Measurements from ENCODE around the gene ERF. TPM values are rescaled to one million over a fixed set of nuclear protein-coding genes. Genes with fewer than 3 reads are reported as not detected.

The ERF gene
- total RNA-seq, 2 donors from 2014 or later = 106 to 138 TPM

DNA sequence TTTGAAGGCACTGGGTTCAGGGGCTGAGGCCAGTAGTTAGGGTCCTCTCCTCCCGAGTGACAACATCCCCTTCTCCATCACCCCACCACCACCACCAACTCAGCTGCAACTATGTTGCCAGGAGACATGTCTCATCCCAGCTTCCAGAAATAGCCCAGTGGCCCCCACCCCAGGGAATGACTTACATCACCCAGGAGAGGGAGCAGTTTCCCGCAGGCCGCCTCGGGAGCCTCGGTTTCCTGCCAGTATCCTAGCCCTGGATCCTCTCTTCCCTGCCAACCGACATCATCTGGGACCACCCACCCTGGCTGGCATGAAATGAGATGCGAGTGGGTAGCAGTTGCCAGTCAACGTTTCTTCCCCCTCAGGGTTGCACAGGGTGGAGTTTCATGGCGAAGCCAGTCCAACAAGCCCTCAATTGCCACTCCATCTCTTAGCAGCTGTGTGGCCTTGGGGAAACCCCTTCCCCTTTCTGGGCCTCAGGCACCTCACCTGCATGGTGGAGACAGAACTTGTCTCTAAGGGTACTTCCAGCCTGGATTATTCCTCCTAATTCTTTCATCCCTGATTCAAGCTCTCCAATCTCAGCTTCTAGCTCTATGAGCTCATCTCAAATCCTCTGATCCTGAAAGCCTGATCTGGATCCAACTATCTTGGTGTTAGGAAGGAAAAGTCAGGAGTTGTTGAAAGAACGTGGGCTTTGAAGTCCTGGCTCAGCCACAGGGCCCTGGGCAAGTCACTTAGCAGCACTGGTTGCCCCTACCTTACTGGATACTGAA is 8.6 kb downstream of the ERF start:
- H3K4me3 ChIP-seq (ENCODE audit: low read length) = no peak overlapping the region
- no peak overlapping the region for H3K9ac ChIP-seq (ENCODE audit: extremely low read depth, low read length, poor library complexity, severe bottlenecking)
- no peaks in the 10 kb centered on the region for H3K9me3 Mint-ChIP-seq
- WGBS, 2 experiments (ENCODE audit: insufficient coverage in 1 of 2, insufficient read length in 1 of 2) = 58 to 74% methylated on average over 6 to 10 of the region's 10 CpGs
- H3K36me3 Mint-ChIP-seq (ENCODE audit: low read depth) = peaks cover 9% of the 10 kb centered on the region
- H3K4me1 Mint-ChIP-seq = peaks cover 10% of the 10 kb centered on the region
- TF ChIP-seq, protein P1, sequence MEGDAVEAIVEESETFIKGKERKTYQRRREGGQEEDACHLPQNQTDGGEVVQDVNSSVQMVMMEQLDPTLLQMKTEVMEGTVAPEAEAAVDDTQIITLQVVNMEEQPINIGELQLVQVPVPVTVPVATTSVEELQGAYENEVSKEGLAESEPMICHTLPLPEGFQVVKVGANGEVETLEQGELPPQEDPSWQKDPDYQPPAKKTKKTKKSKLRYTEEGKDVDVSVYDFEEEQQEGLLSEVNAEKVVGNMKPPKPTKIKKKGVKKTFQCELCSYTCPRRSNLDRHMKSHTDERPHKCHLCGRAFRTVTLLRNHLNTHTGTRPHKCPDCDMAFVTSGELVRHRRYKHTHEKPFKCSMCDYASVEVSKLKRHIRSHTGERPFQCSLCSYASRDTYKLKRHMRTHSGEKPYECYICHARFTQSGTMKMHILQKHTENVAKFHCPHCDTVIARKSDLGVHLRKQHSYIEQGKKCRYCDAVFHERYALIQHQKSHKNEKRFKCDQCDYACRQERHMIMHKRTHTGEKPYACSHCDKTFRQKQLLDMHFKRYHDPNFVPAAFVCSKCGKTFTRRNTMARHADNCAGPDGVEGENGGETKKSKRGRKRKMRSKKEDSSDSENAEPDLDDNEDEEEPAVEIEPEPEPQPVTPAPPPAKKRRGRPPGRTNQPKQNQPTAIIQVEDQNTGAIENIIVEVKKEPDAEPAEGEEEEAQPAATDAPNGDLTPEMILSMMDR (conservative IDR thresholded peaks at IDR 0.05) = peak; percentile 70
- no peaks in the 10 kb centered on the region for H3K9me3 ChIP-seq (ENCODE audit: control insufficient read depth, low read length)
- no peaks in the 10 kb centered on the region for H3K27me3 ChIP-seq (ENCODE audit: control insufficient read depth, insufficient read depth, low read length, poor library complexity, severe bottlenecking)
- H3K36me3 ChIP-seq (ENCODE audit: control insufficient read depth, insufficient read depth, low read length) = peaks cover 15% of the 10 kb centered on the region
- H3K4me3 Mint-ChIP-seq = no peak overlapping the region
- no peak overlapping the region for H3K27ac ChIP-seq (ENCODE audit: low read depth, low read length)
- peak overlapping the region; percentile 27 for H3K27ac Mint-ChIP-seq
- peak; percentile 81 for DNase-seq
- H3K27me3 Mint-ChIP-seq (ENCODE audit: insufficient read depth) = no peaks in the 10 kb centered on the region
- H3K4me1 ChIP-seq (ENCODE audit: control insufficient read depth, insufficient read depth, low read length) = no peaks in the 10 kb centered on the region

DNA sequence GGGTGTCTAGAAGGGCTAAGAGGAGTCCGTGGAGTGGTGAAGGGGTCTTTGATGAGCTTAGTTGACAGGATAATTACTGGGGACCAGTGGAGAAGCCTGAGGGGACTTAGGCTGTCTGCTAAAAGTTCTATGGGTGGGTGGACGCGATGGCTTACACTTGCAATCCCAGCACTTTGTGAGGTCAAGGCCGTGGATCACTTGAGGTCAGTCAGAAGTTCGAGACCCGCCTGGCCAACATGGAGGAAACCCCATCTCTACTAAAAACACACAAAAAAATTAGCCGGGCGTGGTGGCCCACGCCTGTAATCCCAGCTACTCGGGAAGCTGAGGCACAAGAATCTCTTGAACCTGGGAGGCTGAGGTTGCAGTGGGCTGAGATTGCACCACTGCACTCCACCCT is 9.7 kb downstream of the ERF start:
- no peaks in the 10 kb centered on the region for H3K4me1 ChIP-seq (ENCODE audit: control insufficient read depth, insufficient read depth, low read length)
- H3K9me3 Mint-ChIP-seq = no peaks in the 10 kb centered on the region
- peaks cover 12% of the 10 kb centered on the region for H3K36me3 ChIP-seq (ENCODE audit: control insufficient read depth, insufficient read depth, low read length)
- H3K4me3 ChIP-seq (ENCODE audit: low read length) = no peak overlapping the region
- peaks cover 17% of the 10 kb centered on the region for H3K4me1 Mint-ChIP-seq
- H3K27ac ChIP-seq (ENCODE audit: low read depth, low read length) = no peak overlapping the region
- 93 to 95% methylated on average over 9 to 10 of the region's 10 CpGs for WGBS, 2 experiments (ENCODE audit: insufficient coverage in 1 of 2, insufficient read length in 1 of 2)
- no peak for DNase-seq
- TF ChIP-seq, protein P1 (conservative IDR thresholded peaks at IDR 0.05) = no peak
- peak overlapping the region; percentile 84 for H3K27ac Mint-ChIP-seq
- H3K9ac ChIP-seq (ENCODE audit: extremely low read depth, low read length, poor library complexity, severe bottlenecking) = no peak overlapping the region
- H3K36me3 Mint-ChIP-seq (ENCODE audit: low read depth) = peaks cover 13% of the 10 kb centered on the region
- peak overlapping the region; percentile 85 for H3K4me3 Mint-ChIP-seq
- no peaks in the 10 kb centered on the region for H3K27me3 ChIP-seq (ENCODE audit: control insufficient read depth, insufficient read depth, low read length, poor library complexity, severe bottlenecking)
- H3K9me3 ChIP-seq (ENCODE audit: control insufficient read depth, low read length) = no peaks in the 10 kb centered on the region
- H3K27me3 Mint-ChIP-seq (ENCODE audit: insufficient read depth) = no peaks in the 10 kb centered on the region

DNA sequence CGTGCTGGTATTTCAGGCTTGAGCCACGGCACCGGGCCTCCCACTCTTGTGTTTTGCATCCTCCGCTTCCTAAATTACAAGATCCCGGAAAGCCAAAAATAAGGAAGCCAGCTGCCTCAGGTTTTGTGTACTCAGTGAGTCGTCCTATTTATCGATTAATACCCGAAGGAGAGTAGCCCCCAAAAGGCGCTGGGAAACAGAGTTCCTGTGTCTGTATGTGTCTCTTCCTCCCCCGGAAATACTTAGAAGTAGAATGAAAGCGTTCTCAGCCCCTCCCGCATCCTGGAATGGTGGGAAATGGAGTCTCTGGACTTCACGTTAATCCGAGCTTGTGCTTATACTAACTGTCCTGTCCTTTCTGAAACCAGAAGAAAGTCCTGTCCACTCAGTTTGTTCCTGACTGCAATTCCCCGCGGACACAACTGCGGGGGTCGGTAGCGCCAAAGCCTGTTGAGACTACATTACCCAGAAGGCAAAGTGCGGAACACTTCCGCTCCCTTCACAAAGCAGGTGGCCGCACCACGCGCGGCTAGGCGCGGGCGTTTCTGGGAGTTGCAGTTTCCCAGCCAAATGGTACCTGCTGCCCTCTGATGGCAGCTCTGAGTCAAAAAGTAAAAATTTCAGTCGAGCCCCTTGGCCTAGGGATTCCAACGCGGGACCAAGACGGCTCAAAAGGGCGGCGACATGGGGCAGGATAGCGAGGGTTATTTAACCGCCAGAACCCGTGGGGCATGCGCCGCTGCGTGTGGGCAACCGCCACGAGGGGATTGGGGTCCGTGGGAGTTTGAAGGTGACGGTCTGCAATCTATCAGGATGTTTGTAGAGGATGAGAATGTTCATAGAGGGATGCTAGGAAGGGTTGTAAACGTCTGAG is 10.3 kb downstream of the ERF start:
- Histone ChIP-seq H3K4me1 (ENCODE audit: control insufficient read depth, insufficient read depth, low read length) (no peaks in the 10 kb centered on the region), H3K36me3 (ENCODE audit: control insufficient read depth, insufficient read depth, low read length) (peaks cover 13% of the 10 kb centered on the region), H3K27me3 (ENCODE audit: control insufficient read depth, insufficient read depth, low read length, poor library complexity, severe bottlenecking) (no peaks in the 10 kb centered on the region), H3K9me3 (ENCODE audit: control insufficient read depth, low read length) (no peaks in the 10 kb centered on the region), H3K4me3 (ENCODE audit: low read length) (peak overlapping the region; percentile 87), H3K27ac (ENCODE audit: low read depth, low read length) (no peak overlapping the region), H3K9ac (ENCODE audit: extremely low read depth, low read length, poor library complexity, severe bottlenecking) (no peak overlapping the region)
- Mint-ChIP-seq H3K27me3 (ENCODE audit: insufficient read depth) (no peaks in the 10 kb centered on the region), H3K9me3 (no peaks in the 10 kb centered on the region), H3K4me3 (peak overlapping the region; percentile 85), H3K36me3 (ENCODE audit: low read depth) (peaks cover 13% of the 10 kb centered on the region), H3K27ac (peak overlapping the region; percentile 98), H3K4me1 (peaks cover 18% of the 10 kb centered on the region)
- DNase-seq = peak; percentile 98
- TF ChIP-seq, protein P1 (conservative IDR thresholded peaks at IDR 0.05) = peak; percentile 77
- 17 to 20% methylated on average over 35 to 45 of the region's 45 CpGs for WGBS, 2 experiments (ENCODE audit: insufficient coverage in 1 of 2, insufficient read length in 1 of 2)

All from endodermal cell (in vitro differentiated cells).